GM19239 (cell line): ENCODE results near the gene APOC3.
"Not testable (repeated sequence)": the region's sequence is repeated elsewhere in the genome, so short reads cannot be mapped to it uniquely, and the experiment has no call there.

Experiments
- DNase-seq: peaks from one replicate; pipeline ENCODE4 v3.0.0; 2011; ENCODE audit warnings: low spot score; ENCODE audit not compliant: insufficient read length
- FAIRE-seq: peaks from 2 replicates; lab custom pipeline; 2011; peaks lifted over from hg19 to GRCh38; lab: Jason Lieb, UNC

APOC3 gene

GRCh38 chr11:116828632-116829524, 829 bp upstream of the APOC3 start:
- FAIRE-seq (no peak), DNase-seq (no peak)

GRCh38 chr11:116830184-116830912, 641 bp downstream of the APOC3 start:
- FAIRE-seq (no peak), DNase-seq (no peak)

GRCh38 chr11:116831790-116832349, 2.2 kb downstream of the APOC3 start:
- no peak for FAIRE-seq

DNA sequence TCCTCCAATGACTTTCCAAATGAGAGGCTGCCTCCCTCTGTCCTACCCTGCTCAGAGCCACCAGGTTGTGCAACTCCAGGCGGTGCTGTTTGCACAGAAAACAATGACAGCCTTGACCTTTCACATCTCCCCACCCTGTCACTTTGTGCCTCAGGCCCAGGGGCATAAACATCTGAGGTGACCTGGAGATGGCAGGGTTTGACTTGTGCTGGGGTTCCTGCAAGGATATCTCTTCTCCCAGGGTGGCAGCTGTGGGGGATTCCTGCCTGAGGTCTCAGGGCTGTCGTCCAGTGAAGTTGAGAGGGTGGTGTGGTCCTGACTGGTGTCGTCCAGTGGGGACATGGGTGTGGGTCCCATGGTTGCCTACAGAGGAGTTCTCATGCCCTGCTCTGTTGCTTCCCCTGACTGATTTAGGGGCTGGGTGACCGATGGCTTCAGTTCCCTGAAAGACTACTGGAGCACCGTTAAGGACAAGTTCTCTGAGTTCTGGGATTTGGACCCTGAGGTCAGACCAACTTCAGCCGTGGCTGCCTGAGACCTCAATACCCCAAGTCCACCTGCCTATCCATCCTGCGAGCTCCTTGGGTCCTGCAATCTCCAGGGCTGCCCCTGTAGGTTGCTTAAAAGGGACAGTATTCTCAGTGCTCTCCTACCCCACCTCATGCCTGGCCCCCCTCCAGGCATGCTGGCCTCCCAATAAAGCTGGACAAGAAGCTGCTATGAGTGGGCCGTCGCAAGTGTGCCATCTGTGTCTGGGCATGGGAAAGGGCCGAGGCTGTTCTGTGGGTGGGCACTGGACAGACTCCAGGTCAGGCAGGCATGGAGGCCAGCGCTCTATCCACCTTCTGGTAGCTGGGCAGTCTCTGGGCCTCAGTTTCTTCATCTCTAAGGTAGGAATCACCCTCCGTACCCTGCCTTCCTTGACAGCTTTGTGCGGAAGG, 2.9 kb downstream of the APOC3 start:
- no peak for DNase-seq

More at GRCh38 chr11:116831790-116832349, 2.2 kb downstream of the APOC3 start:
- DNase-seq, result no peak

GRCh38 chr11:116833491-116833815, 3.7 kb downstream of the APOC3 start:
- DNase-seq (no peak), FAIRE-seq (no peak)

More for the DNA sequence above, 2.9 kb downstream of the APOC3 start:
- no peak for FAIRE-seq

DNA sequence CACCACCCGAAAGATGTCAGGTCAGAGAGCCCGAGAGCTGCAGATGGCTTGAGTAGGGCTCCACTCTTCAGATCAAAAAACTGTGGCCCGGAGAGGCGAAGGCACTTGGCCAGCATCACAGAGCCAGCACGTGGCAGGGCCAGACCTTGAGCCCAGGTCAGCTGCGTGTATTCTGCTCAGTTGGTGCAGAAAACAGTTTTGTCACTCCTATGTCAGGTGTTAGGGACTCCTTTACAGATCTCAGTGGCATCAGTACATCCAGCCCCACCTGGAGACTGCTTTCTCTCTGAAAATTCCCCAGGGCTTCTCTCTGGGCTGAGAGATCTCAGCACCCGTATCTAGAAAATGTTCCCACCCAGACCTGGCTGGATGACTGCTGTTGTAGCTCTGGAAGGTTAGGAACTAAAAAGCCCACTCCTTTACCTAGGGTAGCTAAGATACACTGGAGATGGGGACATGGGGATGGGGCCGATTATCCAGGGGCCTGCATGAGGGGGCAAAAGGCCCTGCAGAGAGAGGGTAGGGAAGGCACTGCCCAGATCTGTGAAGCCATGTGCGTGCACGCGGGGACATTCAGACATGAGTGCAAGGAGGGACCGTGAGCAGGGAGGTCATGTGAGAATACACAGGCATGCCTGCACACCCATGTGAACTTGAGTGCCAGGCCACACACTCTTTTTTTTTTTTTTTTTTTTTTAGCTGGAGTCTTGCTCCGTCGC, 4.3 kb downstream of the APOC3 start:
- FAIRE-seq (no peak), DNase-seq (no peak)

DNA sequence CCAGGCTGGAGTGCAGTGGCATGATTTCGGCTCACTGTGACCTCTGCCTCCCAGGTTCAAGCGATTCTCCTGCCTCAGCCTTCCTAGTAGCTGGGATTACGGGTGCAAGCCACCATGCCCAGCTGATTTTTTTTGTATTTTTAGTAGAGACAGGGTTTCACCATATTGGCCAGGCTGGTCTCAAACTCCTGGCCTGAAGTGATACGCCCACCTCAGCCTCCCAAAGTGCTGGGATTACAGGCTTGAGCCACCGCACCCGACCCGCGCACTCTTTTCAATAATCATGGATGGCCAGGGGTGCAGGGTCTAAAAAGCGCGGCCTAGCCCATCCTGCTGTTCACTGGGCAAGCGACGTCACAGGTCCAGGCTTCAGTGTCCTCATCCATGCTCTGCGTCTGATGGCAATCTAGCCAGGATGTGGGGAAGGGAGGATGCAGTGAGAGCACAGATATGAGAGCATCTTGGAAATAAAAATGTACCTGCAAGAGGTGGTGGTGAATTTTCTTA, 4.9 kb downstream of the APOC3 start:
- FAIRE-seq, result not testable (repeated sequence)

DNA sequence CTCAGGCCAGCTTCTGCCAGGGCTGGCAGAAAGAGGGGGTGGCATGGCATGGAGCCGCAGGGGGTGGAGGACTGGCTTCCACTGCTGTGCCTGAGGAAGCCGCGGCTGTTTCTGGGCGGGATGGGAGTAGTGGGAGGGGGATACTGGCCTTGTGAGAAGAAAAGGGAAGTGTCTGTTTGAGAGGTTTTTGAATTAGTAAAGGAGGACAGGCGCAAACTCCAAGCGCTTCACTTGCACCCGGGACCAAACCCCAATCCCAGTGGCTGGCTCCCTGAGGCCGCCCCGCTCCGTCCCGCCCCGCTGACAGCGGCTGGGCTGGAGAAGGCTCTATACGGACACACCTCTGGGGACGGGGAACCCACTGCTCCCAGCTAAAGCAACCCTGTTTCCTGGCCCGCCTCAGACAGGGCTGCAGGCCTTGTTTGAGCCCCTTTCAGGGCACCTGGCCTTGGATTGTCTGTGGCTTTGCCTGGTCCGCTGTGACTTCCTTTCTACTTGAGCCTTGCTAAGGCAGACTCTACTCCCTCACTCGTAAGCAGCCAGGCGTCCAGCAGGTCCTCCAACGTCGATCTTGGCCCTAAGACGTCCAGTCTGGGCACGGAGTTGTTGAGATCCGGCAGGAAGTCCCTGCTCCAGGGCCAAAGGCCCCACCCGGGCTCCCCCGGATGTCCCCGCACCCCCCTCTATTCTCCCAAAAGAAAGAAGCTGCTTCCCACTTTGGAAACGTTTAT, 5.5 kb downstream of the APOC3 start:
- DNase-seq (no peak), FAIRE-seq (no peak)

More for the DNA sequence above, 4.9 kb downstream of the APOC3 start:
- DNase-seq, result not testable (repeated sequence)

GRCh38 chr11:116835791-116836631, 6.3 kb downstream of the APOC3 start:
- FAIRE-seq (no peak), DNase-seq (peak; percentile 82)

DNA sequence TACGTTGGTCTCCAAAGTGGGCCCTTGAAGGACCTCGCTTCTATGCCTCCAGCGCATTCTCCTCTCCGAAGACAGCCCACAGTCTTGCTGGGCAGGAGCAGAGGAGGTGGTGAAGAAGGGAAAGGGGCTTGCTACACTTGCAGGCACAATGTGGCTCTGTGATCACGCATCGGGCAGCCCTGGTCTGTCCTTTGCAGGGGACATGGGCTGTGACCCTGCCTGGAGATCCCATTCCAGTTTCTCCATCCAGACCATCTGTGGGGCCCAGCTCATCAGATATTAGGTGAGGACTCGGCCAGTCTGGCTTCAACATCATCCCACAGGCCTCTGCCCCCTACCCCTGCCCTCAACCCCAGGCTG, 6.9 kb downstream of the APOC3 start:
- DNase-seq (no peak), FAIRE-seq (no peak)

- FAIRE-seq, result no peak
- DNase-seq, result no peak
These were observed 7.8 kb downstream of the APOC3 start, which contains the start of gene APOA1 for GRCh38 chr11:116837231-116838091. APOA1 (minus strand) TSS chr11:116837622; CDS start chr11:116837387, 235 bp downstream.

GRCh38 chr11:116838321-116839084, 8.8 kb downstream of the APOC3 start:
- FAIRE-seq (no peak), DNase-seq (no peak)

DNA sequence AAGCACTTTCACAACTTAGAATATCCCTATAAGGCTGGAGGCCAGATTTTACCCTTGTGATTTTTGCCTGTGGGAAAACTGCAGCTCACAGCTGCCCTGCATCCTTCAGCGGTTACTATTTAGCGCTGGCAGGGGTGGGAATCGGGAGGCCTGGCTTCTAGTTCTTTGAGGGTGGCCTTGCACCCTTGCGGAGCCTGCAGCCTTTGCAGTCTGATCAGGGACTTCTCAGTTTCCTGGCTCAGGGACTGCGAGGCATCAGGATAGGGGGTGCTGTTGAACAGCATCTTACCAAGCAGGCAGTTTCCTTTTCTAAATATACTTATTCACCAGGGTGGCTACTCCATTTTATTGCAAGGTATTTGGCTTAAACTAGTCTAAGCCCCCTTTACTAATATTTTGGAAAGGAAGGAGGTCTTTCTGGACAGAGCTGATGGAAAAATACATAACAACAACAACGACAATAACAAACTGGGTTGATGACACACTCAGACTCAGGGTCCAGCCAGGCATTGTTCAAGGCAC, 10.6 kb downstream of the APOC3 start:
- FAIRE-seq, result no peak
- no peak for DNase-seq

DNA sequence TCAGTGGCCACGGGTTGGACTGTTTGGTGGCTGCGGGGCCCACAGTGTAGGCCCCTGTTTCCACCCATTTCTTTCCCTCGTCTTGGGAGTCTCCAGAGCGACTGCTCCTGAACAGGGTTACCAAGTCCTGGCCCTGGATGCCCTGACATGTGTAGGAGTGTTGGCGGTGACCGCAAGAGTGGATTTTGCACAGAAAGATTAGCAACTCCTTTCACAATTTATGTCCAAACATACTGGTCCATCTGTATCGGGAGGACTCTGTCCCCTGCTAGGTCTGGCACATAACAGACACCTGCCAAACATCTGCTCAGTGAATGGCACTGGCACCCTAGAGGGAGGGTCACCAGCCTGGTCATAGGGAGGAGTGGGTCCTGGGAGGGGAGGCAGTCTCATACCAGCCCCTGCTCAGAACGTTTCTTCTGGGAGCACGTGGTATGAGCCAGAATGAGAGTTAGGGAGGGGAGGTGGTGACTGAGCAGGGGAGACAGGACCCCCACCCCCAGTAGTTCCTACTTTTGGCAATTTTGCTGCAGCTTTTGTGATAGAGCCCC, 11.1 kb downstream of the APOC3 start:
- no peak for DNase-seq
- no peak for FAIRE-seq

DNA sequence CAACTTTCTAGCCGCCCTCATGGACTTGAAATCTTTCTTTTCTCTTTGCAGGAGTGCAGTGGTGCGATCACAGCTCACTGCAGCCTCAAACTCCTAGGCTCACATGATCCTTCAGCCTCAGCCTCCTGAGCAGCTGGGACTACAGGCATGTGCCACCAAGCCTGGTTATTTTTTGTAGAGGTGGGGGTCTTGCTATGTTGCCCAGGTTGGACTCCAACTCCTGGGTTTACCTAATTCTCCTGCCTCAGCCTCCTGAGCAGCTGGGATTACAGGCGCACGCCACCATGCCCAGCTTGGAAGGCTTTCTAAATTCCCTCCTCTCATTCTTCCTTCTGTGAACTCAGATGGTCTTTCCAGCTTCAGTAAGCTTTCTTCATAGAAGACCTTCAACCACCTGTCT, 12.4 kb downstream of the APOC3 start:
- DNase-seq (no peak), FAIRE-seq (no peak)
